ENCODE measurements around the gene CCDC178.

The CCDC178 gene

DNA sequence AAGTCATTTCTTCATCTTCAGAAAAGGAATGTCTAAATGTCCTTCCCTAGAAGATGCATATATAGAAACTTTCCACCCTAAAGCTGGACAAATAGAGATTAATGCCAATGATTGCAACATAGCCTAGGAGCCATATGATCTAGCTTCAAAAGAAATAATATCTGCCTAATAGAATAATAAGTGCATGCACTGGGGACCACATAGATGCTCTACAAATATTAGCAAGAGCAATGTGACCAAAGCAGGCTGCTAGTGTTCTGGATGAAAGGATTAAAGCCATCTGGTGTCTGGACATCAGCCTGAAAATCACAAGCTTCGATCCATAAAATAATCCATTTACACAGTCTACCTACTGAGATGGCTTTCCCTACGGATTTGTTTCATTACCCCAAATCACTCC, 387.6 kb downstream of the CCDC178 start:
- DNase-seq = no peak
- in situ Hi-C loops (cut with MboI; ENCODE audit: low pct_unique_long_range_greater_than_20kb, low sequenced_read_pairs) = no loop called here

- in situ Hi-C loops (cut with MboI; ENCODE audit: low pct_unique_long_range_greater_than_20kb, low sequenced_read_pairs) = no loop called here
- no peak for DNase-seq
Observed at GRCh38 chr18:33051407-33051806, 389.1 kb downstream of the CCDC178 start.

DNA sequence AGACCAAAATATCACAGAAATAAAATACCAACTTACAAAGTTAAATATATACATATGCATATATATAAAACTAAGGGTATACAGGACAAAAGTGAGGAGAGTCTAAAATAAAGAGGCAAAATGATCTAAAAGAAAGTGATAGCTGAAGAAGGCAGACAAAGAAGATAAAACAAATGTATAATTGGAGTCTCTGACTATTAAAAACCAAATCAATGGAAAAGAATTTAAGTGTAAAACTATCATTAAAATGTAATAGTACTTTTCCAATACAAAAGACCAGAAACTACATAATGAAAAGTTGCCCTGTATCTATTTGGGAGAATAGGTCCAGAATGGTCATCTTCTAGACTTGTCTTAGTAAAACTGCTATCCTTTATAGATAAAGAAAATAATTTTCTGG, 400.3 kb downstream of the CCDC178 start:
- in situ Hi-C loops (cut with MboI; ENCODE audit: low pct_unique_long_range_greater_than_20kb, low sequenced_read_pairs) = no loop called here
- no peak for DNase-seq

DNA sequence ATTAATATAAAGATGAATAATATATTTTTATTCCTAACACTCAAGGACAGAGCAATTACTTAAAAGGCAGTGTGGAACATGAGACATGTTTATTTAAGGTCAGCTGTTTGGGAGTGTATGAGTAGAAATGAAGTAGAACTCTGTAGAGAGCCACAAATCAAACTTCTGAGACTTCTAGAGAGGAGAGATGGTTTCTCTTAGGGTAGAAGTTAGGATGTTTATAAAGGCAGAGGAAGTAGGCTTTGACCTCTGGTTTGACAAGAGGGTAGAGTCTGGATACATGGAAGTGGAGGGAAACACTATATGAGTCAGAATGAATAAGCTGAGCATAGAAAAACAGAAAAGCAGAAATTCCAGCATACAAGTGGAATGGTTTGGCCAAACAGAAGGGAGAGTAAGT, 405.6 kb downstream of the CCDC178 start:
- DNase-seq = no peak
- in situ Hi-C loops (cut with MboI; ENCODE audit: low pct_unique_long_range_greater_than_20kb, low sequenced_read_pairs) = no loop called here

GRCh38 chr18:33034212-33034611, 406.3 kb downstream of the CCDC178 start:
- in situ Hi-C loops (cut with MboI; ENCODE audit: low pct_unique_long_range_greater_than_20kb, low sequenced_read_pairs) = no loop called here
- no peak for DNase-seq

GRCh38 chr18:33022370-33022769, 418.2 kb downstream of the CCDC178 start:
- in situ Hi-C loops (cut with MboI; ENCODE audit: low pct_unique_long_range_greater_than_20kb, low sequenced_read_pairs) = no loop called here
- no peak for DNase-seq

GRCh38 chr18:33020877-33021276, 419.6 kb downstream of the CCDC178 start:
- in situ Hi-C loops (cut with MboI; ENCODE audit: low pct_unique_long_range_greater_than_20kb, low sequenced_read_pairs) = no loop called here
- DNase-seq = no peak

DNA sequence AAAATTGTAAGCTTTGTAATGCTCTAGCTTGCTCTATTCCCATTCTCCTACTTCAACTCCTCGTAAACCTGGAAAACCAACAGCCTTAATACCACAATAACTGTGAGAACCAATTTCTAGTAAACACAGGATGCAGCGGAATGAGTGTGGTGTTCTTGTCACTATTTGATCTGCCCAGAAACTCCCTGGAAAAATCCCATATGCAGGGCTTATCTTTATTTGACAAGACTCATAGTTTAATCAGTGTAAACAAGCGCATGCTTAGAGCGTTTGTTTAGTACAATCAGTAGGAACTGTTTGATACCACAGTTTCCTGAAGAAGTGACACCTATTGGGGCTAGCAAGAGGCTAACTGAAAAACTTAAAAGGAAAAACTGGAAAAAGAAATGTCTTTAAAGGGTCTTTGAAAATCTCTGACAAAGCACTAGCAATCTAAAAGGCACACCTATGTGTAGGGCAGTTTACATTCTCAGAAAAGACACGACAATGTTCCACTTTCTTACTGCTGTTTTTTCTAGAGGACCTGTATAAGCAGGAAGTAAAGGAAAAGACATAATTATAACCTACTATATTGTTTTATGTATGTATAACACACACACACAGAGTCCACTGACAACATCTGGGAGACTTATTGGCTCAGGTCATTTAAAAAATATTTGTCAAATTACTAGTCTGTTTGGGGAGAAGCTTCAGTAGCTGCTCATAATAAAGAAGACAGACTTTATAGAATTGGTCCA, 426.3 kb downstream of the CCDC178 start:
- DNase-seq = no peak
- in situ Hi-C loops (cut with MboI; ENCODE audit: low pct_unique_long_range_greater_than_20kb, low sequenced_read_pairs) = no loop called here

GRCh38 chr18:33010149-33010548, 430.4 kb downstream of the CCDC178 start:
- in situ Hi-C loops (cut with MboI; ENCODE audit: low pct_unique_long_range_greater_than_20kb, low sequenced_read_pairs) = no loop called here

DNA sequence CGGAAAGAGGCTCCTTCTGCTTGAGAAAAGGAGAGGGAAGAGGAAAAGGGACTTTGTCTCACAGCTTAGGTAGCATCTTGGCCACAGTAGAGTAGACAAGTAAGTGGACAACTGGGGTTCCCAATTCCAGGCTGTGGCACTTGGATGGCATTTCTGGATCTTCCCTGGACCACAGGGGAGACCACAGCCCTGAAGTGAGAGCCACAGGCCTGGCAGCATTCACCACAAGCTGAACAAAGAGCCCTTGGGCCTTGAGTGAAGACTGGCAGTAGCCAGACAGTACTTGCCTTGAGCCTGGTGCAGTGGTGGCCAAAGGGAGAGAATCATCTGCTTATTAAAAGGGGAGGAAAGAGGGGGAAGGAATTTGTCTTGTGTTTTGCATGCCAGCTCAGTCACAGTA, 441.6 kb downstream of the CCDC178 start:
- in situ Hi-C loops (cut with MboI; ENCODE audit: low pct_unique_long_range_greater_than_20kb, low sequenced_read_pairs) = no loop called here
- DNase-seq = no peak

More at GRCh38 chr18:33010149-33010548, 430.4 kb downstream of the CCDC178 start:
- no peak for DNase-seq

- DNase-seq = no peak
- in situ Hi-C loops (cut with MboI; ENCODE audit: low pct_unique_long_range_greater_than_20kb, low sequenced_read_pairs) = no loop called here
Observed at GRCh38 chr18:32998285-32998684, 442.2 kb downstream of the CCDC178 start.

DNA sequence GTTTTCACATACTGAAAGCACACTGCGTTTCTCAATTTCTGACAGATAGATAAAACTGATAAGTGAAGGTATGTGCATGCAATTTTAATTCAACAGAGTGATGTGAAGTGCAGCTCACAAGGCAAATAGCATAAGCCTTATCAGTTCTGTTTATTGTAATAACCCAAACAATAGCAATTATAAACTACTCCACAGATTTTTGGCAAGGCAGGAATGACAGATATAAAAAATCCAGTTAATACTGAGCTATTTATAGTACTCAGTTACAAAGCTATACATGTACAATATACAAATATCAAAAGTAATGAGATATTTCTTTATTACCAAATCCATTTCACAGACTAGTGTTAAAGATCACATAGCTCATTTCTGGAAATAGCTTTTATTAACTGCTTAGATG, 456.8 kb downstream of the CCDC178 start:
- no peak for DNase-seq
- in situ Hi-C loops (cut with MboI; ENCODE audit: low pct_unique_long_range_greater_than_20kb, low sequenced_read_pairs) = no loop called here

GRCh38 chr18:32980896-32981295, 459.6 kb downstream of the CCDC178 start:
- DNase-seq = no peak
- in situ Hi-C loops (cut with MboI; ENCODE audit: low pct_unique_long_range_greater_than_20kb, low sequenced_read_pairs) = no loop called here

GRCh38 chr18:32975501-32975900, 465.0 kb downstream of the CCDC178 start:
- in situ Hi-C loops (cut with MboI; ENCODE audit: low pct_unique_long_range_greater_than_20kb, low sequenced_read_pairs) = no loop called here
- DNase-seq = no peak

DNA sequence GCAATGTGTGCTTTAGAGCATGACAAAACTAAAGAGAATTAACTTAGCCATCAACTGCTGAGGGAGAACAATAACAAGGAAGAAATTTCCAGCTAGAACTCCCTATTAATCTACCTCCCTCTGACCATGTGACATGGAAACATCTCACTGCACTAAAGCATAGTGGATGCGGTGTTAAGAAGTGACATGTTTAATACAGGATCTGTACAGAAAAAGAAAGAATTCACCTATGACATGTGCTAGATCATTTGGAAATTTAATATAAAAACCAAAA, 465.4 kb downstream of the CCDC178 start:
- no peak for DNase-seq
- in situ Hi-C loops (cut with MboI; ENCODE audit: low pct_unique_long_range_greater_than_20kb, low sequenced_read_pairs) = no loop called here

GRCh38 chr18:32974421-32975162, 465.9 kb downstream of the CCDC178 start:
- in situ Hi-C loops (cut with MboI; ENCODE audit: low pct_unique_long_range_greater_than_20kb, low sequenced_read_pairs) = no loop called here
- no peak for DNase-seq

DNA sequence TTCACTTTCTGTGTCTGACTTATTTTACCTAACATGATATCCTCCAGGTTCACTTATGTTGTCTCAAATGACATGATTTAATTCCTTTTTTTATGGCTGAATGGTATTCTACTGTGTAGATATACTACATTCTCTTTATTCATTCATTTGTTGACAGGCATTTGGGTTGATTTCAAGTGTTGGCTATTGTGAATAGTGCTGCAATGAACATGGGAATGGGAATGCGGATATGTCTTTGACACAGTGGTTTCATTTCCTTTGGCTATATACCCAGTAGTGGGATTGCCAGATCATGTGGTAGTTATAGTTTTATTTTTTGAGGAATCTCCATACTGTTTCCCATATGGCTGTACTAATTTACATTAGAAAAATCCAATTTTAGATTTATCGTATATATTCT, 472.3 kb downstream of the CCDC178 start:
- in situ Hi-C loops (cut with MboI; ENCODE audit: low pct_unique_long_range_greater_than_20kb, low sequenced_read_pairs) = no loop called here
- DNase-seq = no peak

- in situ Hi-C loops (cut with MboI; ENCODE audit: low pct_unique_long_range_greater_than_20kb, low sequenced_read_pairs) = no loop called here
- no peak for DNase-seq
Observed at GRCh38 chr18:32966141-32966540, 474.4 kb downstream of the CCDC178 start.

DNA sequence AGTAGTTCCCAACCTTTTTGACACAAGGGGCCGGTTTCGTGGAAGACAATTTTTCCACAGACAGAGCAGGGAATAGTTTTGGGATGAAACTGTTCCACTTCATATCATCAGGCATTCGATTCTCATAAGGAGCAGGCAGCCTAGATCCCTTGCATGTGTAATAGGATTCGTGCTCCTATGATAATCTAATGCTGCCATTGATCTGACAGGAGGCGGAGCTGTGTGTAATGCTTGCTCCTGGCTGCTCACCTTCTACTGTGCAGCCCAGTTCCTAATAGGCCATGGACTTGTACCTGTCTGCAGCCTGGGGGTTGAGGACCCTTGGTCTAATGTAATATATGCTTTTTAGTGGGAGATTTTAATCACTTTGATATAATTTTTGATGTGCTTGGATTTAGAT, 479.0 kb downstream of the CCDC178 start:
- in situ Hi-C loops (cut with MboI; ENCODE audit: low pct_unique_long_range_greater_than_20kb, low sequenced_read_pairs) = no loop called here
- DNase-seq = no peak

GRCh38 chr18:32958746-32959145, 481.8 kb downstream of the CCDC178 start:
- no peak for DNase-seq

More at GRCh38 chr18:32958746-32959145, 481.8 kb downstream of the CCDC178 start:
- in situ Hi-C loops (cut with MboI; ENCODE audit: low pct_unique_long_range_greater_than_20kb, low sequenced_read_pairs) = no loop called here

Measured in KBM-7 (cell line).